ENCODE results near the gene ENO2. TPM values are rescaled to one million over a fixed set of nuclear protein-coding genes. Genes with fewer than 3 reads are reported as not detected.

Gene ENO2
- total RNA-seq, 4 donors from 2014 or later = 13.0 to 25.3 (median 19.8) TPM

- H3K4me1 ChIP-seq = peaks cover 32 to 50% of the 10 kb centered on the region in 2 donors
- DNase-seq = peak; percentile 96
Measured at GRCh38 chr12:6963016-6963731, 48.8 kb downstream of the ENO2 start.

GRCh38 chr12:6963791-6964413 lies 49.5 kb downstream of the ENO2 start:
- intact Hi-C loops (cut with DNase I) = loop anchor here (2.0 to 5.0 kb wide), 2 partner anchors 17 to 53 kb away; partner anchors contain the start of gene LPCAT3
- Histone ChIP-seq H3K4me1 (peaks cover 35 to 54% of the 10 kb centered on the region in 2 donors), H3K27me3 (no peaks in the 10 kb centered on the region), H3K9me3 (no peaks in the 10 kb centered on the region), H3K36me3 (peaks cover 28 to 32% of the 10 kb centered on the region in 2 donors), H3K27ac (peak overlapping the region; percentile 87 to 98 (median 97)), H3K4me3 (replicated peaks in 1 of 3) (peak overlapping the region; percentile 68 to 94 (median 83))
- WGBS, 2 donors = 33 to 42% methylated on average over 9 to 16 of the region's 17 CpGs
- TF ChIP-seq POLR2A (IDR thresholded peaks at IDR 0.05) (no peak), CTCF (IDR thresholded peaks at IDR 0.05) (no peak)
- DNase-seq = peak; percentile 42 to 51

More at GRCh38 chr12:6963016-6963731, 48.8 kb downstream of the ENO2 start:
- H3K27ac ChIP-seq = peak overlapping the region; percentile 87 to 98 (median 97)
- H3K9me3 ChIP-seq = no peaks in the 10 kb centered on the region
- intact Hi-C loops (cut with DNase I) = loop anchor here (2.0 to 5.0 kb wide), 2 partner anchors 16 to 54 kb away; partner anchors contain the start of gene LPCAT3
- TF ChIP-seq POLR2A (IDR thresholded peaks at IDR 0.05) = peak; percentile 77 to 95
- peak in 2 of 6 experiments; percentile 45 to 48 for TF ChIP-seq CTCF (IDR thresholded peaks at IDR 0.05)
- WGBS, 2 donors = 47 to 51% methylated on average over 27 to 31 of the region's 32 CpGs
- no peaks in the 10 kb centered on the region for H3K27me3 ChIP-seq
- peaks cover 21 to 30% of the 10 kb centered on the region in 2 donors for H3K36me3 ChIP-seq
- H3K4me3 ChIP-seq (replicated peaks in 1 of 3) = peak overlapping the region; percentile 68 to 94 (median 83)

GRCh38 chr12:6964605-6965025 lies 50.2 kb downstream of the ENO2 start:
- intact Hi-C loops (cut with DNase I) = loop anchor here (5.0 kb wide), 2 partner anchors 53 to 92 kb away; partner anchors contain the start of genes LPCAT3 and SPSB2
- no peak for DNase-seq
- 29 to 57% methylated on average over 5 to 7 of the region's 8 CpGs for WGBS, 2 donors

GRCh38 chr12:6965026-6965661 lies 50.8 kb downstream of the ENO2 start:
- Histone ChIP-seq H3K4me3 (replicated peaks in 1 of 3) (peak overlapping the region in 1 of 3 donors; percentile 68), H3K36me3 (peaks cover 28 to 32% of the 10 kb centered on the region in 2 donors), H3K9me3 (no peaks in the 10 kb centered on the region), H3K27me3 (no peaks in the 10 kb centered on the region), H3K4me1 (peaks cover 47 to 54% of the 10 kb centered on the region in 2 donors), H3K27ac (peak overlapping the region; percentile 14 to 97 (median 79))
- peak; percentile 77 to 88 (median 85) for TF ChIP-seq CTCF (IDR thresholded peaks at IDR 0.05)
- TF ChIP-seq POLR2A (IDR thresholded peaks at IDR 0.05) = no peak
- WGBS, 2 donors = 21 to 25% methylated on average over 12 of the region's 12 CpGs
- intact Hi-C loops (cut with DNase I) = loop anchor here (5.0 kb wide), 1 partner anchor 93 kb away; the partner anchor contains the start of gene SPSB2
- DNase-seq = peak; percentile 86 to 91

More at GRCh38 chr12:6964605-6965025, 50.2 kb downstream of the ENO2 start:
- H3K4me3 ChIP-seq (replicated peaks in 1 of 3) = peak overlapping the region in 1 of 3 donors; percentile 68
- peak overlapping the region; percentile 14 to 97 (median 79) for H3K27ac ChIP-seq
- H3K27me3 ChIP-seq = no peaks in the 10 kb centered on the region
- H3K4me1 ChIP-seq = peaks cover 43 to 58% of the 10 kb centered on the region in 2 donors
- peaks cover 28 to 32% of the 10 kb centered on the region in 2 donors for H3K36me3 ChIP-seq
- H3K9me3 ChIP-seq = no peaks in the 10 kb centered on the region
- no peak for TF ChIP-seq CTCF (IDR thresholded peaks at IDR 0.05)
- no peak for TF ChIP-seq POLR2A (IDR thresholded peaks at IDR 0.05)

Measured in thyroid gland (tissue), 4 donors.